WTC11 (cell line): Measurements from ENCODE around the gene WDR55.

ENCODE experiments used
- ESRRA ChIP-seq: sonication (generic); formaldehyde crosslinking; IDR thresholded peaks from 2 replicates; pipeline ENCODE4 v1.8.1; 2022; ENCODE audit warnings: mild to moderate bottlenecking, missing genetic modification reagents, borderline replicate concordance
- IRF2 ChIP-seq: sonication (generic); formaldehyde crosslinking; IDR thresholded peaks from 2 replicates; pipeline ENCODE4 v1.8.0; 2022; ENCODE audit warnings: low read depth, missing genetic modification reagents, borderline replicate concordance
- ZNF263 ChIP-seq: sonication (generic); formaldehyde crosslinking; IDR thresholded peaks from 2 replicates; pipeline ENCODE4 v1.8.1; 2022; ENCODE audit warnings: low read depth, mild to moderate bottlenecking, moderate library complexity, missing genetic modification reagents
- TF ChIP-seq, protein P1 (sequence below): fragments of 250-450 bp; sonication (Bioruptor Pico); IDR thresholded peaks from 2 replicates; pipeline ENCODE4 v1.8.0; 2021; ENCODE audit warnings: mild to moderate bottlenecking
- TF ChIP-seq, protein P2 (sequence below): sonication (generic); formaldehyde crosslinking; IDR thresholded peaks from 2 replicates; pipeline ENCODE4 v1.8.1; 2023; ENCODE audit warnings: mild to moderate bottlenecking, missing genetic modification reagents, moderate library complexity
- TF ChIP-seq, protein P3 (sequence below): fragments of 200-600 bp; IDR thresholded peaks from 2 replicates; pipeline ENCODE4 v1.8.0; 2022; ENCODE audit warnings: antibody characterized with exemption

DNA sequence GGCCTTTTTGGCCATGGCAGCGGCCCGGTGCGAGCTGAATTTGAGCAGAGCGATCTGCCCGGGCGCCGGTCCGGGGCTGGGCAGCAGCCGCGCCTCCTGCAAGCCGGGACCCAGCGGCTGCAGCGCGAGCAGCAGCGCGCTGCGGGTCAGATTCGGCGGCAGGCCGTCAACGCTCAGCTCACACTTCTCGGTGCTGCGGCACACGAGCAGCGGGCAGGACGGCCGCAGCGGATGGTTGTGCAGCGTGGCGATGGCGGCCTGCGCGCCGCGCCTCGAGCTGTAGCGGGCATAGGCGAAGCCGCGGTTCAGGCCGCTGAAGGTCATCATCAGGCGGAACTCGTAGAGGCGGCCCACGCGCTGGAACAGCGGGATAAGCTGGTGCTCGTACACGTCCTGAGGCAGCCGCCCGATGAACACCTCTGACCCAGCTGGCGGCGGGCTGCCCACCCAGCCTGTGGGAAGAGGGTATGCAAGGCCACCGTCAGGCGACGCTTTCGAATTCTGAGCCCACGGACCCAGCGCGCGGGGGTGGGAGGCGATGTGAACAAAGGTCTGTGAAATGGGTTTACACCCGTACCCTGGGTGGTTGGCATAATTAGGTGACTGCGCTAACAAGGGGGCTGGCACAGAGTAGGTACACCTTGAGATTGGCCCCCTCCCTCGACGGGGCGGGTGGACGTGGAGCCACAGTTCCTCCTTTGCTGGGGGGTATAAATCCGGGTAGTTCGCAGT is 7.9 kb downstream of the WDR55 start:
- TF ChIP-seq IRF2 (CRISPR knock-in tag) = no peak
- no peak for TF ChIP-seq ZNF263 (CRISPR knock-in tag)
- no peak for TF ChIP-seq ESRRA (CRISPR knock-in tag)
- TF ChIP-seq, protein P1, sequence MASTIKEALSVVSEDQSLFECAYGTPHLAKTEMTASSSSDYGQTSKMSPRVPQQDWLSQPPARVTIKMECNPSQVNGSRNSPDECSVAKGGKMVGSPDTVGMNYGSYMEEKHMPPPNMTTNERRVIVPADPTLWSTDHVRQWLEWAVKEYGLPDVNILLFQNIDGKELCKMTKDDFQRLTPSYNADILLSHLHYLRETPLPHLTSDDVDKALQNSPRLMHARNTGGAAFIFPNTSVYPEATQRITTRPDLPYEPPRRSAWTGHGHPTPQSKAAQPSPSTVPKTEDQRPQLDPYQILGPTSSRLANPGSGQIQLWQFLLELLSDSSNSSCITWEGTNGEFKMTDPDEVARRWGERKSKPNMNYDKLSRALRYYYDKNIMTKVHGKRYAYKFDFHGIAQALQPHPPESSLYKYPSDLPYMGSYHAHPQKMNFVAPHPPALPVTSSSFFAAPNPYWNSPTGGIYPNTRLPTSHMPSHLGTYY (CRISPR knock-in tag) = no peak
- TF ChIP-seq, protein P2, sequence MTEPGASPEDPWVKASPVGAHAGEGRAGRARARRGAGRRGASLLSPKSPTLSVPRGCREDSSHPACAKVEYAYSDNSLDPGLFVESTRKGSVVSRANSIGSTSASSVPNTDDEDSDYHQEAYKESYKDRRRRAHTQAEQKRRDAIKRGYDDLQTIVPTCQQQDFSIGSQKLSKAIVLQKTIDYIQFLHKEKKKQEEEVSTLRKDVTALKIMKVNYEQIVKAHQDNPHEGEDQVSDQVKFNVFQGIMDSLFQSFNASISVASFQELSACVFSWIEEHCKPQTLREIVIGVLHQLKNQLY (CRISPR knock-in tag) = no peak
- TF ChIP-seq, protein P3, sequence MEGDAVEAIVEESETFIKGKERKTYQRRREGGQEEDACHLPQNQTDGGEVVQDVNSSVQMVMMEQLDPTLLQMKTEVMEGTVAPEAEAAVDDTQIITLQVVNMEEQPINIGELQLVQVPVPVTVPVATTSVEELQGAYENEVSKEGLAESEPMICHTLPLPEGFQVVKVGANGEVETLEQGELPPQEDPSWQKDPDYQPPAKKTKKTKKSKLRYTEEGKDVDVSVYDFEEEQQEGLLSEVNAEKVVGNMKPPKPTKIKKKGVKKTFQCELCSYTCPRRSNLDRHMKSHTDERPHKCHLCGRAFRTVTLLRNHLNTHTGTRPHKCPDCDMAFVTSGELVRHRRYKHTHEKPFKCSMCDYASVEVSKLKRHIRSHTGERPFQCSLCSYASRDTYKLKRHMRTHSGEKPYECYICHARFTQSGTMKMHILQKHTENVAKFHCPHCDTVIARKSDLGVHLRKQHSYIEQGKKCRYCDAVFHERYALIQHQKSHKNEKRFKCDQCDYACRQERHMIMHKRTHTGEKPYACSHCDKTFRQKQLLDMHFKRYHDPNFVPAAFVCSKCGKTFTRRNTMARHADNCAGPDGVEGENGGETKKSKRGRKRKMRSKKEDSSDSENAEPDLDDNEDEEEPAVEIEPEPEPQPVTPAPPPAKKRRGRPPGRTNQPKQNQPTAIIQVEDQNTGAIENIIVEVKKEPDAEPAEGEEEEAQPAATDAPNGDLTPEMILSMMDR = no peak
